Measurements from ENCODE around the gene WBP1L.
A peak's percentile ranks its signal among the peaks of the same experiment; 100 is the strongest.

The WBP1L gene

DNA sequence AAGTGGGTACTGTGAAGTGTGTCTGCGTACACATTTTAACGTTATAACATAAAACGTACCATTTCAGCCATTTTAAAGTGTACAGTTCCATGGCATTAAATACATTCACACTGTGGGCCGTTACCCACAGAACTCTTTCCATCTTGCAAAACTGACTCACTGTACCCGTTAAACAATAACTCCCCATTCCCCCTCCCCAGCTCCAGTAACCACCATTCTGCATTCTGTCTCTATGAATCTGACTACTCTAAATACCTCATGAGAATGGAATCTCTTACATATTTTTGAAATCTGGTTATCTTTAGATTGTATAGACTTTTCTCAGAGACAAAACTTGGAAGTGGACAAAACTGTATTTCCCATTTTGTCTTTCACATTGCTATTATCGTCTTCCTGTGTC is 38.8 kb upstream of the WBP1L start:
- TF ChIP-seq, protein P1, sequence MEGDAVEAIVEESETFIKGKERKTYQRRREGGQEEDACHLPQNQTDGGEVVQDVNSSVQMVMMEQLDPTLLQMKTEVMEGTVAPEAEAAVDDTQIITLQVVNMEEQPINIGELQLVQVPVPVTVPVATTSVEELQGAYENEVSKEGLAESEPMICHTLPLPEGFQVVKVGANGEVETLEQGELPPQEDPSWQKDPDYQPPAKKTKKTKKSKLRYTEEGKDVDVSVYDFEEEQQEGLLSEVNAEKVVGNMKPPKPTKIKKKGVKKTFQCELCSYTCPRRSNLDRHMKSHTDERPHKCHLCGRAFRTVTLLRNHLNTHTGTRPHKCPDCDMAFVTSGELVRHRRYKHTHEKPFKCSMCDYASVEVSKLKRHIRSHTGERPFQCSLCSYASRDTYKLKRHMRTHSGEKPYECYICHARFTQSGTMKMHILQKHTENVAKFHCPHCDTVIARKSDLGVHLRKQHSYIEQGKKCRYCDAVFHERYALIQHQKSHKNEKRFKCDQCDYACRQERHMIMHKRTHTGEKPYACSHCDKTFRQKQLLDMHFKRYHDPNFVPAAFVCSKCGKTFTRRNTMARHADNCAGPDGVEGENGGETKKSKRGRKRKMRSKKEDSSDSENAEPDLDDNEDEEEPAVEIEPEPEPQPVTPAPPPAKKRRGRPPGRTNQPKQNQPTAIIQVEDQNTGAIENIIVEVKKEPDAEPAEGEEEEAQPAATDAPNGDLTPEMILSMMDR (IDR thresholded peaks at IDR 0.05; ENCODE audit: control insufficient read depth, extremely low read depth, insufficient read depth): no peak
- DNase-seq (ENCODE audit: low read depth): no peak
- no peak overlapping the region for H3K4me3 ChIP-seq (ENCODE audit: low read depth, low read length)

DNA sequence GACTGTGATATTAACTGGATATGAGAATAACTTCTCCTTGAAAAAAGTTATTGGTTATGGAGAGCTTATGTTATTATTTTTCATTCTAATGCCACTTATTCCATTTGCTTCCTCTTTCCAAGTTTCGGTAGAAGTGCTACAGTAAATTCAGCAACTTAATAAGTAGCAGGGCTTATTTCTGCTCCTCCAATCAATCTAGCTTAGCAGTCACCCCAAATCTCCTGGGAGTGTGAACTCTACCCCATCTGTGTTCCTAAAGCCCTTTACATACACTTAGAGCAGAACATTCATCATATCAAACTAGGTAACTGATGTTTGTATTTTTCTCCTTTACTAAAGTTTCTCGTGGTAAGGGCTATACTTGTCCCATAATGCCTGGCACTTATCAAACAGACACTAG is 38.2 kb upstream of the WBP1L start:
- DNase-seq (ENCODE audit: low read depth): no peak
- TF ChIP-seq, protein P1 (IDR thresholded peaks at IDR 0.05; ENCODE audit: control insufficient read depth, extremely low read depth, insufficient read depth): no peak

DNA sequence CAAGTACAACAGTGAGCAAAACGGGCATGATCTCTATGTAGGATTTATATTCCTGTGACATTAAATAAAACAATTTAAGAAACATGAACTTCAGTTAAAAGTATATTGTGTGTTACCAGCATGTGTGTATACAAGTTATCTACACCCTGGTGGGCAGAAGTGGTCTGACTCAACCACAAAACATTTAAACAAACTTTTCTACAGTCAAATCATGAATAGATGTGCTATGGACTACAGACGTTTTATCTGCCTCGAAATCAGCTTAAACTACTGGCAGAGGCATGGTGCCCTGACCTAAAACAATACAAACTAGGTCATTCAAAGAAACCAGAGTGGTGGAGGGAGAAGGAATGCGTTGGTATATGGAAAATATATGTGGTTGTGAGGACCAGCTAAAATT is 33.1 kb upstream of the WBP1L start:
- TF ChIP-seq, protein P1 (IDR thresholded peaks at IDR 0.05; ENCODE audit: control insufficient read depth, extremely low read depth, insufficient read depth): no peak
- H3K4me3 ChIP-seq (ENCODE audit: low read depth, low read length): no peak overlapping the region
- no peak for DNase-seq (ENCODE audit: low read depth)

More for the DNA sequence above, 38.2 kb upstream of the WBP1L start:
- no peak overlapping the region for H3K4me3 ChIP-seq (ENCODE audit: low read depth, low read length)

DNA sequence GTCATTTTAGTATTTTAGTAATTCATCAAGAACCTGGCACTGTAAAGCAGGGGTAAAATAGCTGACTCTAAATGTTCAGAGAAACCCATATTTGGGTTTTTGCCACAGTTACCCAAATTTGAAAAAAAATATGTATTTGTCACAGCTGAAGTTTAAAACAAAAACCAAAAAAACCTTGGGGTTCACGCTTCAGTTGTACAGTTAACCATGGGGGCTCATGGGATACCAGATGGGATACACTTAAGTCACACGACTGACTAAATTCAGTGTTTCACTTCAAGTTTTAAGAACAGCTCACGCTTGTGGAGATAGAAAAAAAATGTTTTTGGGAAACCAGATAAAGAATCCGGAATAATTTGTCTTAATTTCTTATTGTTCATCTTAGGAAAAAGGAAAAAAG is 31.7 kb upstream of the WBP1L start:
- TF ChIP-seq, protein P1 (IDR thresholded peaks at IDR 0.05; ENCODE audit: control insufficient read depth, extremely low read depth, insufficient read depth): no peak
- H3K4me3 ChIP-seq (ENCODE audit: low read depth, low read length): no peak overlapping the region
- DNase-seq (ENCODE audit: low read depth): no peak

DNA sequence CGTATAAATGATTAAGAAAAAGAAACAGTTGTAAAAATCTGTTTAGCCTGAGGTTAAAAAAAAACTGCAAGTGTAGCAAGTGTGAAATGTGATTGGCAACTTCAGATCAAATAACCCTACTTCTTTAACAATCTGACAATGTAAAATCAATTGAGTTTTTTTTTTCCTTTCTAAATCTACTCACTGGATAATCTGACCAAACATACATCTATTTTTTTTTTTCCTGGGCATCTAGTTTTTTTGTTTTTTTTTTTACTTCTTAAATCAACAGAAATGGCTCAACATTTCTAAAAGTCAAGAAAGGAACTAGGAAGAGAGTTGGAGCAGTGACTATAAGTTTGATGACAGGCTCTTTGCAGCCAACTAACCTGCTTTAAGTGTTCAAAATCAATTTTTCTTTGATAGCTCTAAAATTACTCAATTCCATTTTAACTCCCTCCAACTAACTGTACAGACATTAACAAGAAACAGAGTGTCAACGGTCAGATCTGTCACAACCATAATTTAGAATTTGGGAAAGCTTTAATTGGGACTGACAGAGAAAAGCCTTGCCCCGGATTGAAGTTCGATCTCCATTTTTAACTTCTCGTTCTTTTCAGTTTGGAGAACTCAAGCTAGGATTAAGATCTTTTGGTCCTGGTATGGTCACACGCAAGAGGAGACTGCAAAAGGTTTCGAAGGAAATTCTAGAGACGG is 30.8 kb upstream of the WBP1L start:
- TF ChIP-seq, protein P1 (IDR thresholded peaks at IDR 0.05; ENCODE audit: control insufficient read depth, extremely low read depth, insufficient read depth): no peak
- no peak for DNase-seq (ENCODE audit: low read depth)
- peak overlapping the region; percentile 92 for H3K4me3 ChIP-seq (ENCODE audit: low read depth, low read length)

DNA sequence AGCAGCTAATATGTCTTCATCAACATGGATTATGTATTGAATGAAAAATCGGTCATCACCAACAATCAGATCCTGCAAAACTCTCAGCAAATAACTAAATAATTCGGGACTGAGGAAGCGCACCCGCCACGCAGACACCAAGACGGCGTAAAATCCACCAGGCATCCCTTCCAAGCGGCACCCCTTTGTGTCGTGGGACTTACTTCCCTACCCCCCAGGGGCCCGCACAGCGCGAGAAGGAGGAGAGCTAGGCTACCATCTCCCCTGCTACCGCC is 30.3 kb upstream of the WBP1L start:
- H3K4me3 ChIP-seq (ENCODE audit: low read depth, low read length): peak overlapping the region; percentile 92
- DNase-seq (ENCODE audit: low read depth): no peak
- TF ChIP-seq, protein P1 (IDR thresholded peaks at IDR 0.05; ENCODE audit: control insufficient read depth, extremely low read depth, insufficient read depth): 0 out of 2 replicates have a peak, but pooled peaks have one; percentile 19
